ENCODE data around the gene CFHR4. TPM values are rescaled to one million over a fixed set of nuclear protein-coding genes. Genes with fewer than 3 reads are reported as not detected.

Gene CFHR4
- total RNA-seq, 1 experiment from 2014 or later = not detected

DNA sequence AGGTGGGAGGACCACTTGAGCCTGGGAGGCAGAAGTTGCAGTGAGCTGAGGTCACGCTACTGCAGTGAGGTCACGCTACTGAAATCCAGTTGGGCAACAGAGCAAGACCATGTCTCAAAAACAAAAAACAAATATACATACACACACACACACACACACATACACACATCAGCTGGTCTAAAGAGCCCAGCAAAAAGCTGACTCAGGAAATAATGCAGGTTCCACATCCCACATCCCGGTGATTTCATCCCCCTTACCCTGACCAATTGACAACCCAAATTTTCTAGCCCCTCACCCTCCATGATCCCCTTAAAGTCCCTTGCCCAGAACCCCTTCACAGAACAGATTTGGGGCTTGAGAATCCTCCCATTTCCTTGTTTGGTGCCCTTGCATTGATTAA, 11.9 kb upstream of the CFHR4 start:
- Mint-ChIP-seq H3K9me3 (no peaks in the 10 kb centered on the region), H3K4me1 (peaks cover 0 to 6% of the 10 kb centered on the region in 2 experiments; a peak in 1 of 4 replicates), H3K27ac (no peak overlapping the region), H3K4me3 (no peak overlapping the region), H3K36me3 (ENCODE audit: insufficient read depth in 1 of 3, low read depth in 3 of 3) (no peaks in the 10 kb centered on the region; a peak in 1 of 7 replicates), H3K27me3 (ENCODE audit: low read depth) (peaks cover 25% of the 10 kb centered on the region)
- Histone ChIP-seq H4K5ac (ENCODE audit: insufficient read length, low read depth, low read length) (no peak overlapping the region), H4K8ac (replicated peaks; ENCODE audit: insufficient read length, low read depth, low read length) (no peak overlapping the region), H2AK5ac (ENCODE audit: insufficient read length, low read length) (no peak overlapping the region), H3K4ac (ENCODE audit: low read depth, low read length) (no peak overlapping the region), H3T11ph (ENCODE audit: low read length) (no peak overlapping the region), H3K23ac (ENCODE audit: insufficient read length, low read depth, low read length) (no peak overlapping the region), H3K9ac (ENCODE audit: extremely low read depth, insufficient read length, low read length) (no peak overlapping the region), H2AFZ (ENCODE audit: low read length) (no peak overlapping the region), H3K4me1 (ENCODE audit: insufficient read depth, low read length) (no peaks in the 10 kb centered on the region), H3K9me3 (ENCODE audit: control insufficient read depth, low read depth, low read length) (no peaks in the 10 kb centered on the region), H2BK15ac (ENCODE audit: low read depth, low read length) (no peak overlapping the region), H3K14ac (ENCODE audit: insufficient read depth, low read length) (no peak overlapping the region), H3K27ac (ENCODE audit: insufficient read length, low read depth, low read length) (no peak overlapping the region), H3K56ac (ENCODE audit: insufficient read length, low read depth, low read length) (no peak overlapping the region), H3K4me2 (ENCODE audit: insufficient read depth, insufficient read length, low read length) (no peak overlapping the region), H3K27me3 (ENCODE audit: insufficient read depth, low read length) (no peaks in the 10 kb centered on the region), H3K79me1 (ENCODE audit: insufficient read depth, low read depth, low read length, poor library complexity, severe bottlenecking) (no peaks in the 10 kb centered on the region), H2BK120ac (ENCODE audit: low read depth, low read length, poor library complexity, severe bottlenecking) (no peak overlapping the region), H4K20me1 (ENCODE audit: control insufficient read depth, insufficient read depth, insufficient read length) (no peaks in the 10 kb centered on the region), H3K23me2 (ENCODE audit: insufficient read length, low read depth, low read length, poor library complexity, severe bottlenecking) (no peaks in the 10 kb centered on the region), H2BK5ac (ENCODE audit: insufficient read length, low read length) (no peak overlapping the region), H2BK12ac (ENCODE audit: insufficient read length, low read depth, low read length) (no peak overlapping the region), H3K18ac (ENCODE audit: insufficient read length, low read depth, low read length) (no peak overlapping the region), H3K79me2 (ENCODE audit: insufficient read depth, low read length) (no peaks in the 10 kb centered on the region), H2BK20ac (ENCODE audit: low read depth, low read length, poor library complexity, severe bottlenecking) (no peak overlapping the region), H4K91ac (ENCODE audit: insufficient read length, low read depth, low read length) (no peak overlapping the region)
- TF ChIP-seq, protein P1, sequence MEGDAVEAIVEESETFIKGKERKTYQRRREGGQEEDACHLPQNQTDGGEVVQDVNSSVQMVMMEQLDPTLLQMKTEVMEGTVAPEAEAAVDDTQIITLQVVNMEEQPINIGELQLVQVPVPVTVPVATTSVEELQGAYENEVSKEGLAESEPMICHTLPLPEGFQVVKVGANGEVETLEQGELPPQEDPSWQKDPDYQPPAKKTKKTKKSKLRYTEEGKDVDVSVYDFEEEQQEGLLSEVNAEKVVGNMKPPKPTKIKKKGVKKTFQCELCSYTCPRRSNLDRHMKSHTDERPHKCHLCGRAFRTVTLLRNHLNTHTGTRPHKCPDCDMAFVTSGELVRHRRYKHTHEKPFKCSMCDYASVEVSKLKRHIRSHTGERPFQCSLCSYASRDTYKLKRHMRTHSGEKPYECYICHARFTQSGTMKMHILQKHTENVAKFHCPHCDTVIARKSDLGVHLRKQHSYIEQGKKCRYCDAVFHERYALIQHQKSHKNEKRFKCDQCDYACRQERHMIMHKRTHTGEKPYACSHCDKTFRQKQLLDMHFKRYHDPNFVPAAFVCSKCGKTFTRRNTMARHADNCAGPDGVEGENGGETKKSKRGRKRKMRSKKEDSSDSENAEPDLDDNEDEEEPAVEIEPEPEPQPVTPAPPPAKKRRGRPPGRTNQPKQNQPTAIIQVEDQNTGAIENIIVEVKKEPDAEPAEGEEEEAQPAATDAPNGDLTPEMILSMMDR (conservative IDR thresholded peaks at IDR 0.05) = no peak
- WGBS (ENCODE audit: extremely low coverage, insufficient read length, low lambda C conversion rate) = no CpG with 5 or more reads among the region's 3 CpGs
- DNase-seq = no peak
